Bronchial epithelial cell (primary cell): ENCODE data around the gene MED26. TPM values are rescaled to one million over a fixed set of nuclear protein-coding genes. Genes with fewer than 3 reads are reported as not detected.
A peak's percentile ranks its signal among the peaks of the same experiment; 100 is the strongest.
"Not testable (repeated sequence)": the region's sequence is repeated elsewhere in the genome, so short reads cannot be mapped to it uniquely, and the experiment has no call there.

Source experiments
- DNase-seq: peaks from one replicate; pipeline ENCODE4 v3.0.0-alpha.2; 2010; ENCODE audit warnings: low read depth
- FAIRE-seq: peaks from 2 replicates; lab custom pipeline; 2011; peaks lifted over from hg19 to GRCh38; lab: Jason Lieb, UNC
- H3K27me3 ChIP-seq: 2 replicates; pipeline ENCODE4 v1.5.1; 2011; ENCODE audit warnings: low read length; ENCODE audit not compliant: control insufficient read depth, insufficient read depth
- H3K36me3 ChIP-seq: 2 replicates; pipeline ENCODE4 v1.5.1; 2011; ENCODE audit warnings: low read length; ENCODE audit not compliant: control insufficient read depth, insufficient read depth
- H3K4me3 ChIP-seq: 2 replicates; pipeline ENCODE4 v1.5.1; 2011; ENCODE audit warnings: mild to moderate bottlenecking, low read depth, low read length, control low read depth
- total RNA-seq: library from RNA; depleted of rRNA; stranded (reverse); fragments of >200 nt; gene quantifications from 2 replicates; pipeline ENCODE4 v1.2.1, GENCODE V29; 2014
- TF ChIP-seq, protein P1 (sequence below): IDR thresholded peaks from 2 replicates; pipeline ENCODE4 v1.5.1; 2011; ENCODE audit warnings: mild to moderate bottlenecking, moderate library complexity, low read length, control low read depth, inconsistent platforms; ENCODE audit not compliant: insufficient read depth, severe bottlenecking

The MED26 gene
- total RNA-seq, 1 donor from 2014 or later = 2.9 TPM

DNA sequence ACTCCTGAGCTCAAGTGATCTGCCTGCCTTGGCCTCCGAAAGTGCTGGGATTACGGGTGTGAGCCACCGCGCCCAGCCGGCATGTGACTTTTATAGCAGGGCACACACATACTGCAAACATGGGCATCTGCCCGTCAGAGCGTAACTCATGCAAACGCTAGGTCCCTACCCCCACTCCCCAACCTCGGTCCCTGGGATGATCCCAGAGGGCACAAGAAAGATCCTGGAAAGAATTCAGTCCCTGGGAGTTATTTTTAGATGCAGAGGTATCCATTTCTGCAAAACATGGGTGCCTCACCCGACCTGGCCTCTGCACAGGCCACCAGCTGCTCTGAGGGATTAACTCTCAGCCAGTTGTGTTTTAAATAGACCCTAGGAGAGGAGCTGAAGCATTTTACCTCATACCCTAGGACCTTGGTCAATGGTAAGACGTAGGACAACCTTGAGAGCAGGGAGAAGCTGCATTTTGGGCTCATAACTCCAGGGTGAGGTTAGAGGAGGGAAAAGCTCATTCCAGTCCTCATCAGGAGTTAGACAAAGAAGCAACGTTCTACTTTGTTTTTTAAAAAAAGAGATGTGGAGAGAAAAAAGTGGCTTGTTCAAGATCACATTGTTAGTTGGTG, 43.8 kb upstream of the MED26 start:
- no peaks in the 10 kb centered on the region for H3K27me3 ChIP-seq
- no peak for DNase-seq
- TF ChIP-seq, protein P1, sequence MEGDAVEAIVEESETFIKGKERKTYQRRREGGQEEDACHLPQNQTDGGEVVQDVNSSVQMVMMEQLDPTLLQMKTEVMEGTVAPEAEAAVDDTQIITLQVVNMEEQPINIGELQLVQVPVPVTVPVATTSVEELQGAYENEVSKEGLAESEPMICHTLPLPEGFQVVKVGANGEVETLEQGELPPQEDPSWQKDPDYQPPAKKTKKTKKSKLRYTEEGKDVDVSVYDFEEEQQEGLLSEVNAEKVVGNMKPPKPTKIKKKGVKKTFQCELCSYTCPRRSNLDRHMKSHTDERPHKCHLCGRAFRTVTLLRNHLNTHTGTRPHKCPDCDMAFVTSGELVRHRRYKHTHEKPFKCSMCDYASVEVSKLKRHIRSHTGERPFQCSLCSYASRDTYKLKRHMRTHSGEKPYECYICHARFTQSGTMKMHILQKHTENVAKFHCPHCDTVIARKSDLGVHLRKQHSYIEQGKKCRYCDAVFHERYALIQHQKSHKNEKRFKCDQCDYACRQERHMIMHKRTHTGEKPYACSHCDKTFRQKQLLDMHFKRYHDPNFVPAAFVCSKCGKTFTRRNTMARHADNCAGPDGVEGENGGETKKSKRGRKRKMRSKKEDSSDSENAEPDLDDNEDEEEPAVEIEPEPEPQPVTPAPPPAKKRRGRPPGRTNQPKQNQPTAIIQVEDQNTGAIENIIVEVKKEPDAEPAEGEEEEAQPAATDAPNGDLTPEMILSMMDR = no peak
- no peaks in the 10 kb centered on the region for H3K36me3 ChIP-seq
- no peak overlapping the region for H3K4me3 ChIP-seq
- FAIRE-seq = no peak

DNA sequence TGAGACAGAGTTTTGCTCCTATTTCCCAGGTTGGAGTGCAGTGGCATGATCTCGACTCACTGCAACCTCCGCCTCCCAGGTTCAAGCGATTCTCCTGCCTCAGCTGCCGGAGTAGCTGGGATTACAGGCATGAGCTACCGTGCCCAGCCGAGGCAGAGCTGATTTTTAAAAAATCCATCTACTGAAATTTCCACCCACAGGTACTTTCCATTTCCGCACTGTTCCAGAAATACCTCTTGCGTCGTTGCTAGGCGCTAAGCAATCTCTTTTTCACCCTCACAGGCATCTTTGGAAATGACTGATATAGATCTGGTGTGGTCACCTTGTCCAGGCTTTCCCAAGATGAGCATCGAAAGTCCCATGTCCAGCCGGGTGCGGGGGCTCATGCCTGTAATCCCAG, 42.3 kb upstream of the MED26 start:
- FAIRE-seq (no peak), DNase-seq (no peak)
- TF ChIP-seq, protein P1 = no peak
- no peak overlapping the region for H3K4me3 ChIP-seq
- H3K36me3 ChIP-seq = no peaks in the 10 kb centered on the region
- H3K27me3 ChIP-seq = no peaks in the 10 kb centered on the region

DNA sequence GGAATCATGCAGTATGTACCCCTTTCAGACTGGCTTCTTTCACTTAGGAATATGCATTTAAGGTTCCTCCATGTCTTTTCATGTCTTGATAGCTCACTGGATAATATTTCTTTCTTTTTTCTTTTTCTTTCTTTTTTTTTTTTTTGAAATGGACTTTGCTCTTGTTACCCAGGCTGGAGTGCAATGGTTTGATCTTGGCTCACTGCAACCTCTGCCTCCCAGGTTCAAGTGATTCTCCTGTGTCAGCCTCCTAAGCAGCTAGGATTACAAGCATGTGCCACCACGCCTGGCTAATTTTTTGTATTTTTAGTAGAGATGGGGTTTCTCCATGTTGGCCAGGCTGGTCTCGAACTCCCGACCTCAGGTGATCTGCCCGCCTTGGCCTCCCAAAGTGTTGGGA, 40.7 kb upstream of the MED26 start:
- FAIRE-seq, DNase-seq, H3K27me3 ChIP-seq, H3K36me3 ChIP-seq, H3K4me3 ChIP-seq: not testable (repeated sequence)

DNA sequence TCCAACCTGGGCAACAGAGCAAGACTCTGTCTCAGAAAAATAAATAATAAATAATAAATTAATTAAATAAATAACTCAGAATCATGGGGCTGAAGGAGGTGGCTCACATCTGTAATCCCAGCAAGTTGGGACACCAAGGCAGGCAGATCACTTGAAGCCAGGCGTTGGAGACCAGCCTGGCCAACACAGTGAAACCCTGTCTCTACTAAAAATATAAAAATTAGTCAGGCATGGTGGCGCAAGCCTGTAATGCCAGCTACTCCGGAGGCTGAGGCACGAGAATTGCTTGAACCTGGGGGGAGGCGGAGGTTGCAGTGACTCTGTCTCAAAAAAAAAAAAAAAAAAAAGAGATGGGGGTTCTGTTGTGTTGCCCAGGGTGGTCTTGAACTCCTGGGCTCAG, 40.2 kb upstream of the MED26 start:
- TF ChIP-seq, protein P1 = no peak
- no peaks in the 10 kb centered on the region for H3K27me3 ChIP-seq
- FAIRE-seq (no peak), DNase-seq (no peak)
- no peaks in the 10 kb centered on the region for H3K36me3 ChIP-seq
- H3K4me3 ChIP-seq = no peak overlapping the region

DNA sequence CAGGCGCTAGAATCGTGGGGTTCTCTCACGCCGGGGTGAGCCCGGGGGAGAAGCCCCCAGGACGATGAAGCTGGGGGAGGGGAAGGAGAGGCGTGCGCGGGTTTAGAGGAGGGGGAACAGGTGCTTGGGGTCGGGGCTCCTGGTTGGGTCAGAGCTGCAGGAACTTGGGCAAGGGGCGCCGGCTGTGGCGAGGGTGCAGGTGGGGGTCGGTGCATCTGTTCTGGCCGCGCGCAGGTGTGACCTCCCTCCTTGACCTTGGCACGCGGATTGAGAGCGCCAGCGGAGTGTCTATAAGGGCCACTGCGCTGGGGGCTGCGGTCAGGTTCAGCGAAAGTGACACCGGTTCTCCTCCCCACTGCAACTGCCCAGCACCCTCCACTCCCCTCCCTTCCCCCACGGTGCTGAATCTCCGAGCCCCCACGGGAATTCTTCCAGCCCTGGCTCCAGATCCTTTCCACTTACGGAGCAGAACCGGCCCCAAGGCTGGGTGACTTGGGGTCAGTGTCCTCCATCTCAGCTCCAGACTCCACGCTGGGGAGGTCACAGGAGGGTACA, 33.6 kb upstream of the MED26 start:
- DNase-seq (no peak), FAIRE-seq (no peak)
- H3K27me3 ChIP-seq = no peaks in the 10 kb centered on the region

DNA sequence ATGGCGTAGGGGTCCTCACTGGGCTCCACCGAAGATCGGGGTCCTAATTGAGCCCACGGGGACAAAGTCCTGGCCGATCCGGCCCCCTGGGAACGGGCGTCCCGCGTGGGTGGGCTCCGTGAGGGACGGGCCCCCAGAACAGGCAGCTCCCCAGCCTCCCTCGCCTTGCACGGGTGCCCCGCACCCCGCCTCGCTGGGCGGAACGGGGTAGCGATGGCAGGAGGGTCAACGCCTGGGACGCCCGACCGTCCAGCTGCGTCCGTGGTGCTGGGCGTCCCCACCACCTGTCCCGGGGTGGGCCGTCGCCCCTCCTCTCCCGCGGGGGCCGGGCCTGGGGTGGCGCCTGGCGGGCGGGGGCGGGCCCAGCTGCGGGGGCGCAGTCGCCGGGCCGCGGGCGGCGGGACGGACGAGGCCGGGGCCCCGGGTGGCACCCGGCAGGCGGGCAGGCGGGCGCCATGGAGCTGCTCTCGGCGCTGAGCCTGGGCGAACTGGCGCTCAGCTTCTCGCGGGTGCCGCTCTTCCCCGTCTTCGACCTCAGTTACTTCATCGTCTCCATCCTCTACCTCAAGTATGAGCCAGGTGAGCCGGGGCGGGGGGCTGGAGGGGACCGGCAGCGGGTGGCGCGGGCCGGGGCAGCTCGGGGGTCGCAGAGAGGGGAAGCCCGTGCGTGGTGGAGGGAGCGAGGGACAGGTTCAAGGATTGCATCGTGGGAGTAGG, 32.9 kb upstream of the MED26 start, which contains the start of gene TMEM38A:
TMEM38A (plus strand) TSS at position 377 of the 717 bp plus-strand sequence; CDS start at position 456, 79 bp downstream.
- DNase-seq (no peak), FAIRE-seq (no peak)
- Histone ChIP-seq H3K27me3 (no peaks in the 10 kb centered on the region), H3K36me3 (peaks cover 9% of the 10 kb centered on the region), H3K4me3 (peak within 1 kb of the TSS; percentile 56)
- TF ChIP-seq, protein P1 = no peak

More for the DNA sequence above, 33.6 kb upstream of the MED26 start:
- TF ChIP-seq, protein P1 = no peak
- Histone ChIP-seq H3K4me3 (peak overlapping the region; percentile 56), H3K36me3 (peaks cover 9% of the 10 kb centered on the region)
